Fibroblast of lung (primary cell): ENCODE results near the gene OGFOD2.

Source experiments
- CTCF ChIP-seq, 2 donors: IDR thresholded peaks in 1 of 2; conservative IDR thresholded peaks in 1 of 2; 1 replicate in 1 of 2; 2 replicates in 1 of 2; pipeline ENCODE4 v1.5.1; 2011 to 2012; ENCODE audit warnings: low read length in 2 of 2, control low read depth in 1 of 2, inconsistent platforms in 1 of 2, low read depth in 1 of 2, mild to moderate bottlenecking in 1 of 2
- EZH2 ChIP-seq: IDR thresholded peaks from 2 replicates; pipeline ENCODE4 v1.5.1; 2012; ENCODE audit warnings: low read length, control low read depth, mild to moderate bottlenecking; ENCODE audit errors: missing control alignments

GRCh38 chr12:122983789-122984515 lies 8.9 kb downstream of the OGFOD2 start:
- no peak for TF ChIP-seq CTCF (conservative IDR thresholded peaks at IDR 0.05 in 1 of 2, IDR thresholded peaks at IDR 0.05 in 1 of 2; ENCODE audit: low read depth in 1 of 2, low read length in 2 of 2)
- no peak for TF ChIP-seq EZH2
